GM18870 (cell line): Measurements from ENCODE around the gene TBC1D30.

Source experiments
- ATAC-seq: cut with Tn5 transposase; IDR thresholded peaks from one replicate; pipeline ENCODE4 v1.9.1; 2021; ENCODE audit warnings: moderate library complexity; ENCODE audit not compliant: unreplicated experiment

TBC1D30 gene

GRCh38 chr12:64907097-64907496, 82.7 kb downstream of the TBC1D30 start:
- ATAC-seq: no peak

- ATAC-seq: no peak
Measured at GRCh38 chr12:64909124-64909523, 84.7 kb downstream of the TBC1D30 start.

GRCh38 chr12:64911081-64911480, 86.6 kb downstream of the TBC1D30 start:
- no peak for ATAC-seq

- no peak for ATAC-seq
Measured at GRCh38 chr12:64911912-64912311, 87.5 kb downstream of the TBC1D30 start.

GRCh38 chr12:64912516-64913255, 88.2 kb downstream of the TBC1D30 start:
- ATAC-seq: no peak

GRCh38 chr12:64915242-64915641, 90.8 kb downstream of the TBC1D30 start:
- no peak for ATAC-seq

- no peak for ATAC-seq
Measured at GRCh38 chr12:64916411-64917261, 92.2 kb downstream of the TBC1D30 start.

- ATAC-seq: no peak
Measured at GRCh38 chr12:64918344-64918743, 93.9 kb downstream of the TBC1D30 start.

- no peak for ATAC-seq
Measured at GRCh38 chr12:64918801-64919200, 94.4 kb downstream of the TBC1D30 start.

GRCh38 chr12:64922853-64923252, 98.4 kb downstream of the TBC1D30 start:
- ATAC-seq: no peak

- ATAC-seq: no peak
Measured at GRCh38 chr12:64923536-64923935, 99.1 kb downstream of the TBC1D30 start.
